HCT116 (cell line): ENCODE results near the gene GFY. TPM values are rescaled to one million over a fixed set of nuclear protein-coding genes. Genes with fewer than 3 reads are reported as not detected.

Source experiments
- ATAC-seq: fragments of 200-7000 bp; cut with Tn5 transposase; 2 replicates; pipeline ENCODE4 v1.9.1; 2020; ENCODE audit warnings: mild to moderate bottlenecking, moderate library complexity
- BruUV-seq: library from RNA; stranded (reverse); fragments of 400-500 nt; replicated peaks from 2 replicates; lab custom pipeline; 2021; lab: Mats Ljungman, UMichigan
- CTCF ChIA-PET: fragments of 300-600 bp; sonication (Branson Sonifier 250); formaldehyde crosslinking; loops from one replicate; lab custom pipeline; 2021; ENCODE audit warnings: antibody characterized with exemption; lab: Charles Lee
- POLR2A ChIA-PET: fragments of 300-600, 350-600 bp; sonication (Branson Sonifier 250); formaldehyde crosslinking; loops from one replicate; lab custom pipeline; 2021; ENCODE audit warnings: antibody characterized with exemption; lab: Charles Lee
- RAD21 ChIA-PET, 2 experiments: fragments of 300-600 bp; sonication (Branson Sonifier 250); formaldehyde crosslinking; loops; one replicate each; lab custom pipeline; 2023; ENCODE audit warnings: low total read pairs in 2 of 2; ENCODE audit not compliant: uncharacterized antibody in 2 of 2, unreplicated experiment in 2 of 2, low non-redundant PET in 1 of 2; lab: Charles Lee
- DNase-seq: peaks from one replicate; pipeline ENCODE4 v3.0.0-alpha.2; 2010; ENCODE audit warnings: low read depth, low spot score
- H2AFZ ChIP-seq: fragments of 200-600 bp; shearing (Covaris generic), sonication (generic); 2 replicates; pipeline ENCODE4 v1.6.1; 2017; ENCODE audit warnings: low read depth, mixed run types, mixed read lengths, antibody characterized with exemption, low read length; ENCODE audit not compliant: poor library complexity, severe bottlenecking
- H3K27ac ChIP-seq: 2 replicates; pipeline ENCODE4 v1.5.1; 2012; ENCODE audit warnings: low read depth, low read length
- H3K27me3 ChIP-seq: fragments of 200-600 bp; sonication (generic); 2 replicates; pipeline ENCODE4 v1.6.1; 2016; ENCODE audit warnings: mixed run types, low read length, mixed read lengths; ENCODE audit not compliant: insufficient read depth
- H3K36me3 ChIP-seq, 2 experiments: fragments of 200-500 bp in 1 of 2; fragments of 200-600 bp in 1 of 2; sonication (Bioruptor generic) in 1 of 2; sonication (generic) in 1 of 2; 2 replicates each; pipeline versions ENCODE4 v1.5.1 to v1.6.1; 2014 to 2016; ENCODE audit warnings: low read length in 2 of 2, inconsistent platforms in 1 of 2, mixed read lengths in 1 of 2, mixed run types in 1 of 2; ENCODE audit not compliant: insufficient read depth in 2 of 2, control insufficient read depth in 1 of 2
- H3K4me1 ChIP-seq, 2 experiments: fragments of 200-600 bp in 1 of 2; sonication (generic) in 1 of 2; 2 replicates each; pipeline versions ENCODE4 v1.5.1 to v1.6.1; 2012 to 2017; ENCODE audit warnings: low read length in 2 of 2, inconsistent platforms in 1 of 2, mild to moderate bottlenecking in 1 of 2, mixed read lengths in 1 of 2, mixed run types in 1 of 2, moderate library complexity in 1 of 2; ENCODE audit not compliant: insufficient read depth in 2 of 2, control insufficient read depth in 1 of 2
- H3K4me2 ChIP-seq: fragments of 200-600 bp; sonication (generic); 2 replicates; pipeline ENCODE4 v1.6.1; 2017; ENCODE audit warnings: mixed run types, low read length, mixed read lengths
- H3K4me3 ChIP-seq, 2 experiments: fragments of 200-600 bp in 1 of 2; sonication (generic) in 1 of 2; replicated peaks in 1 of 2; 2 replicates each; pipeline ENCODE4 v1.5.1; 2011 to 2016; ENCODE audit warnings: low read length in 2 of 2, control low read depth in 1 of 2, low read depth in 1 of 2, mild to moderate bottlenecking in 1 of 2, mixed read lengths in 1 of 2, mixed run types in 1 of 2
- H3K79me2 ChIP-seq: fragments of 200-600 bp; sonication (generic); 2 replicates; pipeline ENCODE4 v1.6.1; 2017; ENCODE audit warnings: mild to moderate bottlenecking, mixed run types, low read length, moderate library complexity, mixed read lengths; ENCODE audit not compliant: insufficient read depth
- H3K9ac ChIP-seq: fragments of 200-600 bp; sonication (generic); 2 replicates; pipeline ENCODE4 v1.6.1; 2016; ENCODE audit warnings: low read length, mixed read lengths
- H3K9me2 ChIP-seq: fragments of 200-600 bp; sonication (generic), shearing (Covaris generic); 2 replicates; pipeline ENCODE4 v1.6.1; 2017; ENCODE audit warnings: mixed run types, mild to moderate bottlenecking, moderate library complexity; ENCODE audit not compliant: insufficient read depth
- H3K9me3 ChIP-seq, 2 experiments: fragments of 200-500 bp in 1 of 2; fragments of 200-600 bp in 1 of 2; sonication (Bioruptor generic) in 1 of 2; sonication (generic) in 1 of 2; 2 replicates each; pipeline ENCODE4 v1.6.1; 2014 to 2017; ENCODE audit warnings: low read length in 2 of 2, mixed read lengths in 2 of 2, inconsistent platforms in 1 of 2, low read depth in 1 of 2, mild to moderate bottlenecking in 1 of 2, mixed run types in 1 of 2, moderate library complexity in 1 of 2; ENCODE audit not compliant: control insufficient read depth in 1 of 2, insufficient read depth in 1 of 2
- H4K20me1 ChIP-seq: fragments of 200-600 bp; sonication (generic), shearing (Covaris generic); 2 replicates; pipeline ENCODE4 v1.6.1; 2017; ENCODE audit warnings: mixed run types, mild to moderate bottlenecking, moderate library complexity; ENCODE audit not compliant: insufficient read depth
- CEBPB ChIP-seq: IDR thresholded peaks from 2 replicates; pipeline ENCODE4 v1.6.1; 2012; ENCODE audit warnings: low read depth
- EGR1 ChIP-seq: IDR thresholded peaks from 2 replicates; pipeline ENCODE4 v1.6.1; 2012; ENCODE audit warnings: low read depth
- ELF1 ChIP-seq: IDR thresholded peaks from 2 replicates; pipeline ENCODE4 v1.6.1; 2012; ENCODE audit warnings: low read depth, borderline replicate concordance
- EZH2 ChIP-seq: fragments of 200-600 bp; sonication (generic); IDR thresholded peaks from 2 replicates; pipeline ENCODE4 v1.6.1; 2017; ENCODE audit warnings: antibody characterized with exemption, mixed run types
- EZH2phosphoT487 ChIP-seq: fragments of 200-600 bp; IDR thresholded peaks from 2 replicates; pipeline ENCODE4 v1.6.1; 2018; ENCODE audit warnings: antibody characterized with exemption, borderline replicate concordance
- FOSL1 ChIP-seq: IDR thresholded peaks from 2 replicates; pipeline ENCODE4 v1.6.1; 2012; ENCODE audit warnings: low read depth
- POLR2A ChIP-seq: IDR thresholded peaks from 2 replicates; pipeline ENCODE4 v1.7.0; 2011; ENCODE audit warnings: borderline replicate concordance; ENCODE audit not compliant: insufficient read depth, insufficient read length; ENCODE audit errors: extremely low read depth
- POLR2AphosphoS5 ChIP-seq: IDR thresholded peaks from 2 replicates; pipeline ENCODE4 v1.6.1; 2011; ENCODE audit warnings: mild to moderate bottlenecking, low read depth, low read length, moderate library complexity
- RAD21 ChIP-seq: IDR thresholded peaks from 2 replicates; pipeline ENCODE4 v1.6.1; 2012; ENCODE audit warnings: low read depth, mild to moderate bottlenecking
- SIN3A ChIP-seq: IDR thresholded peaks from 2 replicates; pipeline ENCODE4 v1.6.1; 2012; ENCODE audit warnings: low read depth
- YY1 ChIP-seq: IDR thresholded peaks from 2 replicates; pipeline ENCODE4 v1.6.1; 2011; ENCODE audit warnings: low read length, low read depth, moderate library complexity, mild to moderate bottlenecking; ENCODE audit not compliant: insufficient replicate concordance; ENCODE audit errors: extremely low read depth
- ZFX ChIP-seq: fragments of 450-650 bp; IDR thresholded peaks from 2 replicates; pipeline ENCODE4 v1.6.1; 2017
- intact Hi-C: fragments of 100-400 bp; cut with micrococcal nuclease; formaldehyde crosslinking; loops from 2 replicates; pipeline ENCODE4 v1.10.0; 2022
- total RNA-seq: library from RNA; stranded (reverse); gene quantifications from one replicate; pipeline ENCODE4 v1.2.1, GENCODE V29; 2021; ENCODE audit not compliant: unreplicated experiment
- TF ChIP-seq, protein P1 (sequence below), 3 experiments: fragments of 200-600 bp in 1 of 3; sonication (generic) in 1 of 3; IDR thresholded peaks in 2 of 3; conservative IDR thresholded peaks in 1 of 3; 2 replicates each; pipeline ENCODE4 v1.5.1; 2012 to 2017; ENCODE audit warnings: low read depth in 2 of 3, low read length in 2 of 3, antibody characterized with exemption in 1 of 3, borderline replicate concordance in 1 of 3, control low read depth in 1 of 3, mild to moderate bottlenecking in 1 of 3, mixed read lengths in 1 of 3, mixed run types in 1 of 3, moderate library complexity in 1 of 3; ENCODE audit not compliant: insufficient read depth in 1 of 3
- TF ChIP-seq, protein P2 (sequence below): IDR thresholded peaks from 2 replicates; pipeline ENCODE4 v1.6.1; 2012; ENCODE audit warnings: low read depth

GFY gene
- total RNA-seq, 1 experiment from 2014 or later, result 2.6 TPM

DNA sequence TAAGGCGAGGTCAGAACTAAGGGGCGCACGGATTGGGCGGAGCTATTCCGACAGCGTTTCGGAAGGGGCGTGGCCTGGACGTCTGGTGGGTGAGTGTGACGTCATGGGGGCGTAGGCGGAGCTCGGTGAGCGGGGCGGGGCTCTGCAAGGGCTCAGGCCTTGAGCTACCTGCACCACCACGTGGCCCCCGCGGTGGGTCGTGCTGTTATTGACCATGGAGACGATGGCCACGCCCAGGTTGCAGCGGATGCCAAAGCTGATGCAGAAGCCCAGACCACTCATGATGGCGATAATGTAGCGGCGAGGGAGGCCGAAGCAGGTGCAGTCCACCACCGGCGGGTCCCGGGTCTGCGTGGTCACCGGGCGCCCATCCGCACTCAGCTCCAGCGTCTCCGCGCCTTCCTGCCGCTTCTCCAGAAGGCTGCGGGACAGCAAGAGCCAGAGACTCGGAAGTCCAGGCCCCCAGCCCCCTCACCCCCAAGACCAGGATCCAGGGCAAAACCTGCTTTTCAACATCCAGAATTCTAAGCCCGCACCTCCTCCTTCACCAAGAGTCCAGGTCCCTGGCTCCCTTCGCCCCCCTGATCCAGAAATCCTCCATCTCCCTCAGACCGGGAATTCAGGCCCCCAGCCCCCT is 11.3 kb downstream of the GFY start:
- intact Hi-C loops, result no loop called here
- no peaks in the 10 kb centered on the region for H3K9me3 ChIP-seq
- H3K27ac ChIP-seq, result no peak overlapping the region
- no peaks in the 10 kb centered on the region for H4K20me1 ChIP-seq
- no peak overlapping the region for H2AFZ ChIP-seq
- no peak for DNase-seq
- no peak overlapping the region for H3K4me3 ChIP-seq
- POLR2A ChIA-PET, result no interaction called here
- peak; percentile 68 for ATAC-seq
- H3K79me2 ChIP-seq, result no peaks in the 10 kb centered on the region
- CTCF ChIA-PET, result no interaction called here
- RAD21 ChIA-PET, result no interaction called here
- TF ChIP-seq, protein P1, sequence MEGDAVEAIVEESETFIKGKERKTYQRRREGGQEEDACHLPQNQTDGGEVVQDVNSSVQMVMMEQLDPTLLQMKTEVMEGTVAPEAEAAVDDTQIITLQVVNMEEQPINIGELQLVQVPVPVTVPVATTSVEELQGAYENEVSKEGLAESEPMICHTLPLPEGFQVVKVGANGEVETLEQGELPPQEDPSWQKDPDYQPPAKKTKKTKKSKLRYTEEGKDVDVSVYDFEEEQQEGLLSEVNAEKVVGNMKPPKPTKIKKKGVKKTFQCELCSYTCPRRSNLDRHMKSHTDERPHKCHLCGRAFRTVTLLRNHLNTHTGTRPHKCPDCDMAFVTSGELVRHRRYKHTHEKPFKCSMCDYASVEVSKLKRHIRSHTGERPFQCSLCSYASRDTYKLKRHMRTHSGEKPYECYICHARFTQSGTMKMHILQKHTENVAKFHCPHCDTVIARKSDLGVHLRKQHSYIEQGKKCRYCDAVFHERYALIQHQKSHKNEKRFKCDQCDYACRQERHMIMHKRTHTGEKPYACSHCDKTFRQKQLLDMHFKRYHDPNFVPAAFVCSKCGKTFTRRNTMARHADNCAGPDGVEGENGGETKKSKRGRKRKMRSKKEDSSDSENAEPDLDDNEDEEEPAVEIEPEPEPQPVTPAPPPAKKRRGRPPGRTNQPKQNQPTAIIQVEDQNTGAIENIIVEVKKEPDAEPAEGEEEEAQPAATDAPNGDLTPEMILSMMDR (IDR thresholded peaks at IDR 0.05 in 2 of 3, conservative IDR thresholded peaks at IDR 0.05 in 1 of 3; ENCODE audit: borderline replicate concordance in 1 of 3, insufficient read depth in 1 of 3, low read depth in 2 of 3, low read length in 2 of 3), result no peak
- no peak for TF ChIP-seq POLR2AphosphoS5
- no peak for TF ChIP-seq SIN3A
- no peak for TF ChIP-seq EZH2phosphoT487
- TF ChIP-seq ELF1, result no peak
- no peak for TF ChIP-seq YY1
- TF ChIP-seq EGR1, result no peak
- H3K9ac ChIP-seq, result no peak overlapping the region
- no TSS peak for BruUV-seq
- H3K9me2 ChIP-seq, result no peaks in the 10 kb centered on the region
- no peak overlapping the region for H3K4me2 ChIP-seq
- peaks cover 0 to 4% of the 10 kb centered on the region in 2 experiments; a peak in 1 of 4 replicates for H3K4me1 ChIP-seq
- H3K36me3 ChIP-seq, result no peaks in the 10 kb centered on the region
- H3K27me3 ChIP-seq, result peaks cover 21% of the 10 kb centered on the region

DNA sequence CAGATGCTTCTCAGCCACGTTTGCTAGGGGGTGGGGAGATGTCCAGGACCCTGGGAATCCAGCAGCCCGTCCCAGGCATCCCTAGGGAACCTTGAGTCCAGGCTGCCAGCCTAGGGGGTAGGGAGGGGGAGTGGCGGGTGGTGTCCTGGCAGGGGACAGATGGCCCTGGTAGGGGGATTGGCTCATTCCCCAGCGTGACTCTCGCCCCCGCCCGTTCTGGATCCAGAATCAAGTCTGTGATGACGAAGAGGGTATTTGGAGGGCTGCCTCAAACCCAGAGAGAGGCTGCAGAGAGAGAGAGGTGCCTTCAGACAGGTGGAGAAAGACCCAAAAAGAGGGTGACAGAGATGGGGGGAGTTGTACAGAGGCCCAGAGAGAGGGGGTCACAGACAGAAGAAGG is 12.0 kb downstream of the GFY start:
- Histone ChIP-seq H2AFZ (no peak overlapping the region), H3K36me3 (no peaks in the 10 kb centered on the region), H3K9me3 (no peaks in the 10 kb centered on the region), H3K79me2 (no peaks in the 10 kb centered on the region), H3K4me1 (peaks cover 4 to 12% of the 10 kb centered on the region in 2 experiments; a peak in 3 of 4 replicates), H3K4me3 (no peak overlapping the region), H3K9me2 (no peaks in the 10 kb centered on the region), H3K27ac (no peak overlapping the region), H4K20me1 (no peaks in the 10 kb centered on the region), H3K9ac (no peak overlapping the region), H3K27me3 (peaks cover 21% of the 10 kb centered on the region), H3K4me2 (no peak overlapping the region)
- intact Hi-C loops, result no loop called here
- no TSS peak for BruUV-seq
- RAD21 ChIA-PET, result no interaction called here
- CTCF ChIA-PET, result no interaction called here
- DNase-seq (no peak), ATAC-seq (no peak)
- POLR2A ChIA-PET, result no interaction called here
- TF ChIP-seq SIN3A (no peak), CEBPB (no peak), POLR2A (no peak), RAD21 (no peak), EZH2 (no peak), FOSL1 (no peak), ZFX (no peak), POLR2AphosphoS5 (no peak)
- TF ChIP-seq, protein P2, sequence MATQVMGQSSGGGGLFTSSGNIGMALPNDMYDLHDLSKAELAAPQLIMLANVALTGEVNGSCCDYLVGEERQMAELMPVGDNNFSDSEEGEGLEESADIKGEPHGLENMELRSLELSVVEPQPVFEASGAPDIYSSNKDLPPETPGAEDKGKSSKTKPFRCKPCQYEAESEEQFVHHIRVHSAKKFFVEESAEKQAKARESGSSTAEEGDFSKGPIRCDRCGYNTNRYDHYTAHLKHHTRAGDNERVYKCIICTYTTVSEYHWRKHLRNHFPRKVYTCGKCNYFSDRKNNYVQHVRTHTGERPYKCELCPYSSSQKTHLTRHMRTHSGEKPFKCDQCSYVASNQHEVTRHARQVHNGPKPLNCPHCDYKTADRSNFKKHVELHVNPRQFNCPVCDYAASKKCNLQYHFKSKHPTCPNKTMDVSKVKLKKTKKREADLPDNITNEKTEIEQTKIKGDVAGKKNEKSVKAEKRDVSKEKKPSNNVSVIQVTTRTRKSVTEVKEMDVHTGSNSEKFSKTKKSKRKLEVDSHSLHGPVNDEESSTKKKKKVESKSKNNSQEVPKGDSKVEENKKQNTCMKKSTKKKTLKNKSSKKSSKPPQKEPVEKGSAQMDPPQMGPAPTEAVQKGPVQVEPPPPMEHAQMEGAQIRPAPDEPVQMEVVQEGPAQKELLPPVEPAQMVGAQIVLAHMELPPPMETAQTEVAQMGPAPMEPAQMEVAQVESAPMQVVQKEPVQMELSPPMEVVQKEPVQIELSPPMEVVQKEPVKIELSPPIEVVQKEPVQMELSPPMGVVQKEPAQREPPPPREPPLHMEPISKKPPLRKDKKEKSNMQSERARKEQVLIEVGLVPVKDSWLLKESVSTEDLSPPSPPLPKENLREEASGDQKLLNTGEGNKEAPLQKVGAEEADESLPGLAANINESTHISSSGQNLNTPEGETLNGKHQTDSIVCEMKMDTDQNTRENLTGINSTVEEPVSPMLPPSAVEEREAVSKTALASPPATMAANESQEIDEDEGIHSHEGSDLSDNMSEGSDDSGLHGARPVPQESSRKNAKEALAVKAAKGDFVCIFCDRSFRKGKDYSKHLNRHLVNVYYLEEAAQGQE, result no peak
